Measurements from ENCODE around the gene PCK1.

PCK1 gene

GRCh38 chr20:57600320-57601210 is 39.7 kb downstream of the PCK1 start:
- H3K4me3 ChIP-seq (ENCODE audit: low read length): no peak overlapping the region
- no peak for TF ChIP-seq ZNF274 (IDR thresholded peaks at IDR 0.05; ENCODE audit: low read depth, low read length)

DNA sequence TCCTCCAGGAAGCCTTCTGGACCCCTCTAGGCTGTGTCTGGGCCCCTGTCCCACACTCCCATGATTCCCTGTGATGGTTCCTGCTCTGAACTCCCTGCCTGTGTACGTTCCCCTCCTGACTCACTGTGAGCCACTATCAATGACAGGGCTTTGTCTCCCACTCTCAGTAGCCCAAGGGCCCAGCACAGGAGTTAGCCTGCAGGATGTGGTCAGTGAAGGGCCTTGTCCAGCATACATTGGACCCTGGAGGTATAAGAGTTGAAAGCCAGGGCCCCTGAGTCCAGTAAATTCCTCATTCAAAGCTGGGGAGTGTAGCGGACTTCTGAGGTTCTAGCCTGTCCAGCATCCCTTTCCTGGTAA is 40.3 kb downstream of the PCK1 start:
- H3K4me3 ChIP-seq (ENCODE audit: low read length): no peak overlapping the region
- no peak for TF ChIP-seq ZNF274 (IDR thresholded peaks at IDR 0.05; ENCODE audit: low read depth, low read length)

GRCh38 chr20:57601737-57602136 is 40.8 kb downstream of the PCK1 start:
- no peak overlapping the region for H3K4me3 ChIP-seq (ENCODE audit: low read length)
- TF ChIP-seq ZNF274 (IDR thresholded peaks at IDR 0.05; ENCODE audit: low read depth, low read length): no peak

DNA sequence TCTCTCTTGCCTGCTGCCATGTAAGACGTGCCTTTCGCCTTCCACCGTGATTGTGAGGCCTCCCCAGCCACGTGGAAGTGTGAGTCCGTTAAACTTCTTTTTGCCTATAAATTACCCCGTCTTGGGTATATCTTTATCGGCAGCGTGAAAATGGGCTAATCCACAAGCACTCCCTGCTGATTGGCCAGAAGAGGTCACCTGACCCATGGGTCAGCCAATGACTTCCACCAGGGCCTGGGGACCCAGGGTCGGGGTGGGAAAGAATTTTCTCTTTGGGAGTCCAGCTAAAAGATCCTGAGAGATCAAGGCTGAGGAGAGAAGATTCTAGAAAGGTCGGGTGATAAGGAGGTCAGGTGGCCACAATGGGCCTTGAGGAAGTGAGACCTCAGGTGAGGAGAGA is 42.2 kb downstream of the PCK1 start:
- no peak for TF ChIP-seq ZNF274 (IDR thresholded peaks at IDR 0.05; ENCODE audit: low read depth, low read length)

DNA sequence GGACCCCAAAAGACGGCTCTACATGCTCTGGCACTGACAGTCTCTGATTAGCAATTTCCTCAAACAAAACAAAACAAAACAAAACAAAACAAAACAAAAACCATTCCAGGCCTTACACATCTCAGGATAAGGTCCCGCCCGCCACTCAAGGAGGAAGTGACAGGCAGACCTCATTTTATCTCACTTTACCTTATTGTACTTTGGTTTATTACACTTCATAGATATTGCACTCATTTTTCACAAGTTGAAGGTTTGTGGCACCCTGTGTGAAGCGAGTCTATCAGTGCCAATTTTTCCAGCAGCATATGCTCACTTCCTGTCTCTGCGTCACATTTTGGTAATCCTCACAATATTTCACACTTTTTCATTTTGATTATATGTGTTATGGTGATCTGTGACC is 44.1 kb downstream of the PCK1 start:
- no peak for TF ChIP-seq ZNF274 (IDR thresholded peaks at IDR 0.05; ENCODE audit: low read depth, low read length)
- H3K4me3 ChIP-seq (ENCODE audit: low read length): no peak overlapping the region

More for the DNA sequence above, 42.2 kb downstream of the PCK1 start:
- H3K4me3 ChIP-seq (ENCODE audit: low read length): no peak overlapping the region

DNA sequence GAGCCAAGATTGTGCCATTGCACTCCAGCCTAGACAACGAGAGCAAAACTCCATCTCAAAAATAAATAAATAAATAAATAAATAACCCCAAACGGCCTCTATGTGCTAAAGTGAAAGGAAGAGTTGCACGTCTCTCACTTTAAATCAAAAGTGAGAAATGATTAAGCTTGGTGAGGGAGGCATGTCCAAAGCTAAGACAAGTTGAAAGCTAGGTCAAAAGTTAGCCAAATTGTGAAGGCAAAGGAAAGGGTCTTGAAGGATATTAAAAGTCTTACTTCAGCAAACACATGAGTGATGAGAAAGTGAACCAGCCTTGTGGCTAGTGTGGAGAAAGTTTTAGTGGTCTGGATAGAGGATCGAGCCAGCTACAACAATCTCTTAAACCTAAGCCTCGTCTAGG is 45.0 kb downstream of the PCK1 start:
- no peak overlapping the region for H3K4me3 ChIP-seq (ENCODE audit: low read length)
- TF ChIP-seq ZNF274 (IDR thresholded peaks at IDR 0.05; ENCODE audit: low read depth, low read length): no peak

GRCh38 chr20:57608516-57608915 is 47.6 kb downstream of the PCK1 start:
- TF ChIP-seq ZNF274 (IDR thresholded peaks at IDR 0.05; ENCODE audit: low read depth, low read length): no peak
- no peak overlapping the region for H3K4me3 ChIP-seq (ENCODE audit: low read length)

- TF ChIP-seq ZNF274 (IDR thresholded peaks at IDR 0.05; ENCODE audit: low read depth, low read length): no peak
- no peak overlapping the region for H3K4me3 ChIP-seq (ENCODE audit: low read length)
These were observed 48.4 kb downstream of the PCK1 start for GRCh38 chr20:57609086-57609841.

DNA sequence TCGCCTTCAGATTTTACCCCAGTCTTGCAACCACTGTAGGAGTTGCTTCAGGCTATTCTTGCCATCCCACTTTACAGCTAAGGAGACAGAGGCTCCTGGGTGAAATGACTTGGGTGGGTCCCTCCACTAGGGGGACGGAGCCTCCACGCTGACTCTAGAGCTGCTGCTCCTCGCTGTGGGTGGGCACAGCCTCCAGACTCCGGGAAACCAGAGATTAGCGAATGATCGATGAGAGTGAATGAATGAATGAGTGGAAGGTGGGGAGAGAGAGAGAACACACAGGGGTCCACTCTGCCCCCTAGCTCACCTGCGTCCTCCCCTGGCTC is 48.9 kb downstream of the PCK1 start:
- H3K4me3 ChIP-seq (ENCODE audit: low read length): no peak overlapping the region
- TF ChIP-seq ZNF274 (IDR thresholded peaks at IDR 0.05; ENCODE audit: low read depth, low read length): no peak

DNA sequence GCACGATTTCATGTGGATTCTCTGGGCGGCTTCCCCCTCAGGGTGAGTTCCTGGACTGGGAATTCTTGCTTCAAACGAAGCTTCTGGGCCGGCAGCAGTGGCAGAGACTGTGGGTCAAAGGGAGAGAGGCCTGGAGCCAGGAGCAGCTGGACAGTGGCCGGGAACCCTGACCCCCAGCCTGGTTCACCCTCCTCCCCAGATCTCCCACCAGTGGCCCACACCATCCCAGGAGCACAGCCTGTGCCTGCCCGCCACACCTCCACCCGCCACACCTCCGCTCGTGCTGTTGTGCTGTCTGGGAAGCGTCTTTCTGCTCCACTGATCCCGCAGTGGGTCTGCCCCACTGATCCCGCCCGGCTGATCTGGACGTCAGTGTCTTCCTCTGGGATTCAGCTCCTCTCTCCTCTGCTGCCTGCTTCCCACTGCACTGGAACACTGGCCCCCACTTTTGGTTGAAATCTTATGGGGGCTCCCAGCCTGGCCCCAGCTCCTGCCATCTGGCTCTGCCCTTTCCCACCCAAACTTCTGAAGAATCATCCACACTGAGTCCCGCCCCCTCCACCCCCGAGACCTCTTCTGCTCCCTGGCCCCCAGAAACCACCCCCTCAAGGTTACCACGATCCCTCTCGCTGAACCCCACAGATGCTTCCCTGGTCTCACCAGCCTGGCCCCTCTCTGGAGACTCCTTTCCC is 49.5 kb downstream of the PCK1 start:
- no peak overlapping the region for H3K4me3 ChIP-seq (ENCODE audit: low read length)
- no peak for TF ChIP-seq ZNF274 (IDR thresholded peaks at IDR 0.05; ENCODE audit: low read depth, low read length)

- H3K4me3 ChIP-seq (ENCODE audit: low read length): no peak overlapping the region
- no peak for TF ChIP-seq ZNF274 (IDR thresholded peaks at IDR 0.05; ENCODE audit: low read depth, low read length)
These were observed 50.8 kb downstream of the PCK1 start for GRCh38 chr20:57611586-57612311.

DNA sequence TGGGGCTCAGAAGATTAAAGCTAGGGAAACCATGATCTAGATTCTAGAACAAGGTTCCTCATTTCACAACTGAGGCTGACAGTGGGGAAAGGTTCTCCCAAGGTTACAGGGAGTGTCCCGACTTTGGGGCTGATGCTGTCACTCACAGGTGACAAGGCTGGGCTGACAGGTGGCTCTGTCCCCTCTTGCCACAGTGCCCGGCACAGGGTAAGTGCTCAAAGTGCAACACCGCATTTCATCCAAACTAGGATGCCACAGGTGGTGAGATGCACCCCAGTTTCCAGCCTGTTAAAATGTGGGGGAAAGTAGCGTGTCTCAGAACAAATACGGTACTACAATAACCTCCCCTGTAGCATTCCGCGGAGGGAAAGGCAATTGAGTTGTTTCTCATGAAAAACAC is 51.5 kb downstream of the PCK1 start:
- no peak overlapping the region for H3K4me3 ChIP-seq (ENCODE audit: low read length)
- no peak for TF ChIP-seq ZNF274 (IDR thresholded peaks at IDR 0.05; ENCODE audit: low read depth, low read length)

DNA sequence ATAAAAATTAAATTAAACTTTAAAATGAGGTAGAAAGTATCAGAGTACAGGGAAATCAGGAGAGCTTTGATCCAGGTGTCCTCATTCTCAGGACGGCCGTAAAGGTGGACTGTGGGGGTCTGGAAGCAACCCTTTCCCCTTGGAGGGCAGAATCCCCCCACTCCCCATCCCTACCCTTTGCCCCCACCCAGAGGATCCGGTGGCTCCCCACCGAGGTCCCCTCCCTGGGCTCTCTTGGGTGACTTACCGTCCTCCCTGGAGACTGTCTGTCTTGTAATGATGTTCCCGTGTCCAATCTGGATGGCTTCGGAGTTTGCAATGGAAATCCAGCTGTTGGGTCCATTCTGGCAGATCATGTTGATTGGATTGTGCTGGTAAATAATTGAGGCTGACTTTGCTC is 52.0 kb downstream of the PCK1 start:
- no peak for TF ChIP-seq ZNF274 (IDR thresholded peaks at IDR 0.05; ENCODE audit: low read depth, low read length)
- H3K4me3 ChIP-seq (ENCODE audit: low read length): no peak overlapping the region

- no peak overlapping the region for H3K4me3 ChIP-seq (ENCODE audit: low read length)
- TF ChIP-seq ZNF274 (IDR thresholded peaks at IDR 0.05; ENCODE audit: low read depth, low read length): no peak
These were observed 52.6 kb downstream of the PCK1 start for GRCh38 chr20:57613481-57613921.

Measured in GM08714 (cell line).